GM18508 (cell line): ENCODE results near the gene MAPK11.

Experiments used
- ATAC-seq: cut with Tn5 transposase; IDR thresholded peaks from one replicate; pipeline ENCODE4 v1.9.1; 2021; ENCODE audit warnings: moderate number of reproducible peaks; ENCODE audit not compliant: insufficient read depth, unreplicated experiment

MAPK11 gene

DNA sequence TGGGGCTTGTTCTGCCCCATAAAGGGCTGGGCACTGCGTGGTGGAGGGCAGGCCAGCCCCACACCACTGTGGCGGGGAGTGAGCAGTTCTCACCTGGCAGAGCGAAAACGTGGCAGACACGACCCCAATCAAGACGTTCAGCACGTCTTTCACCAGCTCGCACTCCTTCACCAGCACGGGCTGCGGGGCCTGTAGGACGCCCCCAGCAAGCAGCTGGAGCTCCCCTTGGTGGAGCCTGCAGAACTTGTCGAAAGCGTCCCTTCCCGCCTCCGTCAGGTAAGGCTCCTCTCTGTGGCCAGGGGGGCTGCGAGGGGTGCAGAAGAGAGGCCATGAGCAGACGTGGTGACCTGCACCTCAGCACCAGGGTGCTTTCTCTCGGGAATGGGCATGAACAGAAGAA lies 37.0 kb downstream of the MAPK11 start:
- no peak for ATAC-seq

DNA sequence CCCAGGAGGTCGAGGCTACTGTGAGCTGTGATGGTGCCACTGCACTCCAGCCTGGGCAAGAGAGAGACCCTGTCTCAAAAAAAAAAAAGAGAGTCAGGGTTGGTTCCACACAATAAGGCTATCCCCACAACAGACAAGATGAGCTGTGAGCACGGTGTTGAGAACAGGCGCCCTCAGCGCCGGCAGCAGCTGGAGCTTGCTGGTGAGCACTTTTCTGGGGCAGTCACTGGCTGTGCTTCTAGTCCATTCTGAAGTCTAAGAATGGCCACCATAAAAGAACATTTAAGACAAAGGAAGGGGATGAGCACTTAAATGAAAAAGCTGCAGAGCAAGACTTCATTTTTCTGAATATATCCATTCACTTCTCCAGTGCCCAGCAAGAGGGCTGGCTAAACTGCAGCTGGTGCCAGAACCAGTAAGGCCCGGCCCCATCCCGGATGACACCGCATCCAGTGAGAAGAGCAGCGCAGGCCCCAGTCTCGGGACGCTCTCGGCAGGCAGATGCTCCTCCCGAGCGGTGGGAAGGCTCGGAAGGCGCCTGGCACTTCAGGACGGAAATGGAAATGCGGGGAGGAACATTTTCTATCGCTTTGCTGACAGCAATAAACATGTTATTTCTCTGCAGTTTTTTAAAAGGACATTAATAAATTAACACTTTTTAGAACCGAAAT lies 37.6 kb downstream of the MAPK11 start:
- ATAC-seq: no peak

DNA sequence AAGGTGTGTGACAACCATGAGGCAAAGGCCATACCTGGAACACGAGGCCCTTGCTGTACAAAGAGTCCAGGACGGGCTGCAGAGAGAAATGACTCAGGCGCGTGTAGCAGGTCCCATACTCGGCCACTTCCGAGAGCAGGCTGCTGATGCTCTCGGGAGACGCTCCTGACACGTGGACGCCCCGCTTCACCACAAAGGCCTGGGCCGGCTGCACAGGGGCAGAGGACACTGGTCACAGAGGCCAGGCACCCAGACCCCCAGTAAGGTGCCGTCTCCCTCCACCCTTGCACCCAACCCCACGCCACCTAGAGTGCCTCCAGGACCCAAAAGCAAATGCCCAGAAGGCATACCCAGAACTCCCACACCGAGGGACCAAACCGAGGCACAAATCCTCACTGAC lies 40.8 kb downstream of the MAPK11 start:
- ATAC-seq: no peak

DNA sequence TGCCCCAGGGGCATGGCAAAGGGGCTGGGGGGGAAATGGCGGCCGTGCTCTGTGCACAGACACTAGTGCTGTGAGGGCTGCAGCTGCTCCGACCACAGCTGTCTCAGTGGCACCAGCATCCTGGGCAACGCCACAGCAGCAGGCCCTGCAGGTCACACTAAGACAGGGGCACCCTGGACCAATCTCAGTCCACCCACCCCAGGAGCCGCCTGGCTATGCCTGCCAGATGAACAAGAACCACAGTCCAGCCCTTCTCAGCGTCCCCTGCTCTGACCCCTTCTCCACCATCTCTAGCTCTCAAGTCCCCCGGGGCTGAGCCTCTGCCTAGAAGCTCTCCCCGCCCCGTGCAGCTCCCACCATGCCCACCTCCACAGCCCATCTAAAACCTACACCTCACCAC lies 41.8 kb downstream of the MAPK11 start:
- no peak for ATAC-seq

DNA sequence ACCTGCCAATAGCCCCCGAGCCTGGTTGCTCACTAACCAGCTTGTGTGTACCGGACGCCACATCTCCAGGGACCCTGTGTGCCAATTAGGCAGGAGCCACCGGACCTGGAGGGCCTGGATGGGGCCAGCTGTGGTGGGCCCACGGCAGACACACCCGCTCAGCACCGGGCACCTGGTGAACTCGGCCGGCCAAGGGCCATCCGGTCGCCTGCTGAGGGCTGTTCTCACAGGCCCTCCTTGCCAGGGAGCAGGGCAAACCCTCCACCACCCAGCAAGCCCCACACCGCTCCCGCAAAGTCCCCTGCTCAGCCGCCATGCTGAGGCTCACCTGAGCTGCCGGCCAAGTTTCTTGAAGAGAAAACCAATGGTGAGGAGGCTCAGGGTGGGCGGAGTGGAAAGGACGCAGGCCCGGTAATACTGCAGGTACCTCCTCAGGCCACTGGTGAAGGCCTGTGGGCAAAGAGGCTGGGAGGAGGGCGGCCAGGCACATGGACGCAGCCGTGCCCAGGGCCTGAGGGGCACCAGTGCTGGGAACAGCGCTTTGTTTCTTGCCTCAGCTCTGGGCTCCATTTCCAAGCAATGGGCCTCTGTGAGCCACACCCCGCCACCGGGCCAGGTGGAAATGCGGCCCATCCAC lies 42.5 kb downstream of the MAPK11 start:
- ATAC-seq: no peak

DNA sequence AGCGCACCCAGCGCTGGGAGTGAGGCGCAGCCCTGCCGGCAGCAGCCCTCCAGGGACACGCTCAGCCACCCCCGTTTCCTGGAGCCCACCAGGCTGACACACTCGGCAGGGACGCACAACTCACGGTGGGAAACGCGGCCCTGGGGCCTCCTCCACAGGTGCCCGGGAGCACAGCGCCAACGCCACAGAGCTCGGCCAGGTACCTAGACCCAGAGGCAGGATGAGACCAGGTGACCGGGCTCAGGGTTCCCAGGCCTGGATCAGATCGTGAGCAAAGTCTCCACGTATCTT lies 43.4 kb downstream of the MAPK11 start:
- no peak for ATAC-seq

DNA sequence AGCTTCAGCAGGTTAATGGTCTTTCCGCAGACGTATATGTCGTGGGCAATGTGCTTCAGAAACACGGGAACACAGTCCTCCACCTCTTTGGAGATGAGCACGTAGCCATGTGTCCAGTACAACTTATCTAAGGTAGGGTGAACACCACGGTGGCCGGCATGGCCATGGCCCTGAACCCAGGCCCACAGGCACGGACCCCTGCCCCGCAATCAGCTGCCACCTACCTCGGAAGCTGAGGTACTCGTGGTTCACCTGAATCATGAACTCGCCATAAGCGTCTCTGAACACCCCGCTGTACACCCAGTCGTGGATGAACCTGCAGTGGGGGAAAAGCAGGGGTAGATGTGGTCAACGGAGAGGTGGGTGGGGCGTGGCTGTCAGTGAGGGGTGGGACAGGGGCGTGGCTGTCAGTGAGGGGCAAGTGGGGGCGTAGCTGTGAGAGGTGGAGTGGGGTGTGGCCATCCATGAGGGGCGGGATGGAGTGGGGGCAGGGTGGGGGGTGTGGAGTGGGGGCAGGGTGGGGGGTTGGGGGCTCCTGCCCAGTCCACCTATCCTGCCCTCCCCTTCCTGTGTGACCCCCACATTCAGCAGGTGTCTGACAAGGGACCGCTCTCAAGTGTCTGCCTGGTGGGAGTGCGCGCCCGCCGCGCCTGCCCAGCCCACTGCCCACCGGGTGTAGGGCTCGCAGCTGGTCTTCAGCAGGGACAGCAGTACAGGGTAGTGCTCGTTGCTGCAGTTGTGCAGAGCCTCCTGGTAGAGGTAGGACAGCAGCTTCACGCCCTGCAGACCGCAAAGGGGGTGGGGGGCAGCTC lies 43.9 kb downstream of the MAPK11 start:
- ATAC-seq: no peak

DNA sequence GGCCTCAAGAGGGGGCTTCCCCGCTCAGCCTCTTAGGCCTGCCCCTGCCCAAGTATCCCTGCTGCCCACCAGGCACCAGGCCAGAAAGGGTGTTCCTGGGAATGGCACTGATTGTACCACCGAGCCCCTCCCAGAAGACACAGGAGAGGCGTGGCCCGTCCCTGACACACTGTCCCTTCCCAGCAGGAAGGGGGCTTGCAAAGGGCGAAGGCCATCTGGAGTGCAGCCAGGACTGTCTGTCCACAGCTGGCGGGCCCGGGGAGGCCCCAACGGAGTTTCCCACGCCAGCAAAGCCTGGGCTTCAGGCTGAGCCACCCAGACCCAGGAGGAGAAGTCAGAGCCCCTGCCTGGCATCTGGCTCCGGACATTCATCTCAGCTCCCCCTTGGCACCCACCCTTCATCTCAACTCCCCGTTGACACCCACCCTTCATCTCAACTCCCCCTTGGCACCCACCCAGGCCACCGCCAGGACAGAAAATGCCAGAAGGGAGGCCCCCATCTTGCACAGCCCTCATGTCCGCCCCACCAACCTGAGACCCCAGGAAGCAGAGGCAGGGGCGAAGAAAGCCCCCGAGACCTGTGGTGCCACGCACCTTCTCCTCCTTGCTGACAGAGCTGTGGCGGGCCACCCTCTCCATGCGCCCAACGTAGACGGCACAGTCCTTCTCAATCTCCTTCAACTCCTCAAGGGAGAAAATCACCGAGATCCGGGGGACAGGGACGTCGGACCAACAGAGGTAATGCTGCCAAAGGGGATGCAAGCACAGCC lies 44.8 kb downstream of the MAPK11 start:
- no peak for ATAC-seq

DNA sequence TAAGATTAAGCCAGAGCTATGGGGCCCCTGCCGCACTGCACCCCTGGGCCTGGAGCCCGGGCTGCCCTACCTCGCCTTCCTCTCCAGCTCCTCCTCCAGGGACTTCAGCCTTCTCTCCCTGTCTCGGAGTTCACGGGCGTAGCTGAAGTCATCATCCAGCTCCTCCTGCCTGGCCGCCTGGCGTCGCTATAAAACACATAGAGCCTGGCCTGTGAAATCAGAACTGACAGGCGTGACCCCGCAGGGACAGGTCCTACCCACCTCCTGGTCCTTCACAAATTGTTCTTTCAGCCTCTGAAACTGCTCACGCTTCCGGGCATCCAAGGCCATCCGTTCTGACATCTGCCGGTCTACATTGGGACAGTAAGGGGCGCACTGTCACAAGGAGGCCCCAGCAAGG lies 46.1 kb downstream of the MAPK11 start:
- ATAC-seq: no peak

DNA sequence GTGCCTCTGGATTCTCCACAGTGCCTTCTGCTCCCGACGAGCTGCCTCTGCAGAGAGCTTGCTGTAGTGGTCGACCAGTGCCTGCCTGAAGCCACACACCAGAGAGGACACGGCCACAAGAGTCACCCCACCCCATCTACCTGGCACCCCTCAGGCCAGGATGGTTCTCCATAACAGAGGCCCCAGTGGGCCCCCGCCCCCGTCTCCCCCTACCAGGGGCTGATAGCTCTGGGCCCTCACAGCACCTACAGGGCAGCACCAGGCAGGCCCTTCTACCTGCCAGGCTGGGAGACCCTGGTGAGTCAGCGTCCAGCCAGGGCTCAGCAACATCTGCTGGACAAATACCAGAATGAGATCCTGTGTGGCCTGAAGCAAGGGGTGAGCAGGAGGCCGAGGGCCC lies 47.7 kb downstream of the MAPK11 start:
- no peak for ATAC-seq

DNA sequence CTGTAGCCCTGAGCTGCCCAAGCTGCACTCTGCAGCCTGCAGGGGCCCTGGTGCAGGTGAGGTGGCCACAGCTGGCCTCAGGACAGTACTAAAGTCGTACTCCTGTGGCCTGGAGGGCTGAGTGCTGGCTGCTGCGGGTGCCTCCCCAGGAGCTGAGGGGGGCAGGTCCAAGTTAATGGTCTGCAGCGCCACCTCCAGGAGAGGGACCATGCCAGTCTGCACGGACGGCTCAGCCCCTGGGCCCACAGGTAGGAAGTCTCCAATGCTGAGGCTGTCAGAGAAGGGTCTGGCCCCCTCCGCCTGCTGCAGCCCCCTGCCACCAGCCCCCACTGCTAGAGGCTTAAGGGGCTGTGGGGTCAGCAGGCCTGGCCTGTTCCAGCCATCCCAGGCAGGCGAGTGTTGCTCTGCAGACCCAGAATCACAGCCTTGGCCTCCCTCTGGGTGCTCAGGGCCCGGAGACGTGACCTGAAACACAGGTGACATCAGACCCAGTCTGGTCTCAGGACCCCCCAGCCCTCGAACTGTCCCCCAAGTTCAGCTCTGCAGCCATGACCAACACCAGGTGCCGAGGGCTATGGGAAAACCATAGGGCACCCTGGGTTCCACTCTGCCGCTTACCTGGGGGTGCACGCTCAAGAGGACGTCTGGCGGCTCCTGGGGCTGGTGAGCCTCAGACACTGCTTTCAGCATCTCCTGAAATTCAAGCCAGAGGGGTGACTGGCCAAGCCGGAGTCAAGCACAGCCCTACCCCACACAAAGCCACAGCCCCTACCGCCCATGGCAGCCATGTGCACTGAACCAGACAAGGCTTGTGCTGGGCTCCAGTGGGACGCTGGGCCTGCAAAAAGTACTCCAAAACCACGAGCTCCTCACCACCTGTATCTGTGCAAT lies 48.5 kb downstream of the MAPK11 start:
- ATAC-seq: no peak

DNA sequence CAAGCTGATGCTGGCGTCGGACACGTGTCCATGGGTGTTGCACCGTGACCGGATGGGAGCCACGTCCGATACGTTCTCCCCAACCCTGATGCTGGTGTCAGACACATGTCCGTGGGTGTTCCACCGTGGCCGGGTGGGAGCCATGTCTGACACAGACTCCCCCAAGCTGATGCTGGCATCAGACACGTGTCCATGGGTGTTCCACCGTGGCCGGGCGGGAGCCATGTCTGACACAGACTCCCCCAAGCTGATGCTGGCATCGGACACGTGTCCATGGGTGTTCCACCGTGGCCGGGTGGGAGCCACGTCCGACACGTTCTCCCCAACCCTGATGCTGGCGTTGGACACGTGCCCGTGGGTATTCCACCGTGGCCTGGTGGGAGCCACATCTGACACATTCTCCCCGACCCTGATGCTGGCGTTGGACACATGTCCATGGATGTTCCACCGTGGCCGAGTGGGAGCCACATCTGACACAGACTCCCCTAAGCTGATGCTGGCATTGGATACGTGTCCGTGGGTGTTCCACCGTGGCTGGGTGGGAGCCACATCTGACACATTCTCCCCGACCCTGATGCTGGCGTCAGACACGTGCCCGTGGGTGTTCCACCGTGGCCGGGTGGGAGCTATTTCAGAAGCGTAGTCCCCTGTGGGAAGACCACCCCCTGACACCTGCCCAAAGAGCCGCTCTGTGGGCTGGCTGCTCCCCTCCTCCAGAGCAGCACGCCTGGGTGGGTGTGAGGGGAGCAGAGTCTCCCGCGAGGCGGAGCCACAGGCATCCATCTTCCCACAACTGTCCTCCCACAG lies 49.4 kb downstream of the MAPK11 start:
- no peak for ATAC-seq

DNA sequence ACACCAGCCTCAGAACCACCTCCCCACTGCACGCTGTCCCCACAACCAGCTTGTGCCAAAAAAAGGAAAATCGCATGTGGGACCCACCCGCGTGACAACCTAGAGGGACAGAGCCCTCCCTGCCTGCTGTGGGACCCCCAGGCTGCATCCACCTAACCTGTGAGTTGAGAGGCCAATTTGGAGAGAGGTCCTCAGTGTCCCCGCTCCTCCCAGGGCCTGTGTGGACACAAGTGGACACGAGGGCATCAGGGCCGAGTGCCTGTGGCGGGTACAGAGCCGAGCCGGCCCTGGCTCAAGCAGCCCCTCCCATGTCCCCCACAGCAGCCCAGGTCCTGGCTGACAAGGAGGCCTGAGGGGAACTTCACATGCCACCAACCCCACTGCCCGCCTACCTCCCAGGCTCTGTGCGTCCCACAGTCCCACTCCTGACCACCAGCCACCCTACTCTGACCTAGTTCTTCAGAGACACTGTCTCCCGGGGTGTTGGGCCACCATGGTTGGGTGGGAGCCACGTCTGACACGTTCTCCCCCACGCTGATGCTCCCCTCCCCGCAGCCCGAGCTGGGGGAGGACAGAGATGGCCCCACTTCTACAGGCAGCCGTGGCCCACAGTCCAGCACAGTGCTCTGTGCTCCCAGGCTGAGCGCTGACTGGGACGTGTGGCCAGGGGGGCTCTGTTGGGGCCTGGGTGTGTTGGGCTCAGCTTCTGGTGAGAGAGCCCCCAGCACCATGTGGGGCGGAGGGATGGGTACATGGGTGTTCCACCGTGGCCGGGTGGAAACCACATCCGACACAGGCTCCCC lies 50.2 kb downstream of the MAPK11 start:
- ATAC-seq: no peak

DNA sequence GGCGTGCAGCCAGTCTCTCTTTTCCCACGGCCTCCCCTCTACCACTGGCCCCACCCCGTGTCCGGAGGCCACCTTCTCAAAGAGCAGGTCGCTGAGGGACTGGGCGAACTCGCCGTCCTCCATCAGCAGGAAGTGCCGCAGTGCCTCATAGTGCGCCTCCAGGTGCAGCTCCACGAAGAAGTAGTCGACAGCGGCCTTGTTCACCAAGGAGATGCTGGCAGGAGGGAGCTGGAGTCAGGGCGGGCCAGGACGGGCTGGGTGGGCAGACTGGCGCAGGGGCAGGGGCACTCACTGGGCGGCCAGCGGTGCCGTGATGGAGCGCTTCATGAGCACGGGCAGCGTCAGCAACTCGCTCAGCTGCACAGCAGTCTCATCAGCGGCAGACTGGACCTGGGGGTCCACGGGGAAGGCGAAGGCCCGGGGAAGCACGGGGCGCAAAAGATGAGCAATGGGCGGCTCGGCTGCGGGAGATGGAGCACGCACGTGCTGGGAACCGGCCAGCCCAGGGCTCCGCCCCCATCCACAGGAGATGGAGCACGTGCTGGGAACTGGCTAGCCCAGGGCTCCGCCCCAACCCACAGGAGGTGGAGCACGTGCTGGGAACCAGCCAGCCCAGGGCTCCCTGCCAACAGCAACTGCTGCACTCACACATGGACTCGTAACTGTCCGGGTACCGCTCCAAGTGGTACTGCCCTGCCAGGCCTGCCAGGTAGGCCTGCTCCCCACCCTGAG lies 51.0 kb downstream of the MAPK11 start:
- no peak for ATAC-seq

DNA sequence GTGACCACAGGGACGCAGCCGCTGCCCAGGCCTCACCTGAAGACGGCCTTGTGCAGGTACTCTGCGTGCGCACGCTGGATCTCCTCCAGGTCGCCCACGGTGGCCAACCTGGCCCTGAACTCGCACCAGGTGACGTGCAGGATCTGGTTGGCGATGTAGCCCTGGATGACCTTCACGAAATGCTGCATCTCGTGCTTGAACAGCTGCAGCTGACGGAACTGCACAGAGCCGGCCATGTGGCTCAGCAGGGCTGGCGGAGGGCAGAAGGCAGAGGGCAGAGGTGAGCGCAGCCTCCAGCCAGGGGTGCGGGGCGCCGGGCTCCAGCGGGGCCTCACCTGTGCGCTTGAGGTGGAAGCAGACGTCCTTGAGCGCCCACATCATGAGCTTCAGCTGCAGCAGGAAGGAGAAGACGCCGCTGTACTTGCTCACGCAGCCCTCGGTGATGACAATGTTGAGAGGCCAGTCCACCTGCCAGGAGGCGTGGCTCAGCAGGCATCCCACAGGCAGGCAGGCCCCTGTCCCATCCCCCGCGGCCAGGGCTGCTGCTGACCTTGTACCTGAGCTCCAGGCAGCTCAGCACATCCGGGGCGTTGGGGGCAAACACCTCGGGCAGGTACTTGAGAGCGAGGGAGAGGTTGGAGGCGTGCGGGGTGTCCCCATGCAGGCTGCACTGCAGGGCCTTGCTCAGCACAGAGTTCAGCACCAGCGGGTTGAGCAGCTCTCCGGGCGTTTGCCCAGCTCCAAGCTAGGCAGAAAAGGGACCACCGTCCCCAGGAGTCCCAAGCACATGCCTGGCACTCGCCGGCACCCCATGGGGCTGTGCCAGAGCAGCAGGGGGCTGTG lies 51.8 kb downstream of the MAPK11 start:
- ATAC-seq: no peak

DNA sequence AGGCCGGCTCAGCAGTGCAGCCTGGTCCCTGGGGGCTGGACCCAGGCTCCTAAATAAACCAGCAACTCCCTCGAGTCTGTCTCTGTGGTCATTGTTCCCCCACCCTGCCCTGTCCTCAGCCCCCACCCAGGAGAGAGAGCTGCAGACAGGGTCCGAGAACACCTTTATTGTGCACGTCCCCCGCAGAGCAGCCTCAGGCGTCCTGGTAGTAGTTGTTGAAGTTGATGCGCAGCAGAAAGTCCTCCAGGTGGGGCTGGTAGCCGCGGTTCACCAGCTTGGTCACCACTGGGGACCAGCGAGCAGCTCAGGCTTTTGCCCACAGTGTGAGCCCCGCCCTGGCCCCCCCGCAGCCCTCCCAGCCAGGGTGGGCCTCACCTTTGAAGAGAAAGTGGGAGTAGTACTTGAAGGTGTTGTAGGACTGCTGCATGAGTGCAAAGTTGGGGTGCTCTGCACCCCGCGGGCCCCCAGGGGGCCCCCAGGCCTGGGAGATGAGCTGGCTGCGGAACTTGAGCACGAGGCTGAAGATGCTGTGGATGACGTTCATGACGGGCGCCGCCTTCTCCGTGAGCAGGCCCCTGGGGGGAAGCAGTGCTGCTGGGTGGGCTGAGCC lies 52.5 kb downstream of the MAPK11 start:
- ATAC-seq: no peak
